ENCODE measurements around the gene MAD1L1. TPM values are rescaled to one million over a fixed set of nuclear protein-coding genes. Genes with fewer than 3 reads are reported as not detected.

The MAD1L1 gene
- total RNA-seq, 1 experiment from 2014 or later = 46.7 TPM

- H3K4me1 ChIP-seq (ENCODE audit: insufficient read depth, low read length, poor library complexity, severe bottlenecking) = no peaks in the 10 kb centered on the region
- no peak overlapping the region for H3K27ac ChIP-seq (ENCODE audit: low read depth, low read length, poor library complexity, severe bottlenecking)
- H3K36me3 ChIP-seq (ENCODE audit: insufficient read depth, low read length, poor library complexity, severe bottlenecking) = no peaks in the 10 kb centered on the region
- no peak for DNase-seq (ENCODE audit: low spot score)
- intact Hi-C loops (cut with micrococcal nuclease; ENCODE audit: unreplicated experiment) = no loop called here
- no TSS peak for BruUV-seq (replicated peaks)
- TF ChIP-seq EZH2 (IDR thresholded peaks at IDR 0.05; ENCODE audit: borderline replicate concordance, low read depth, low read length, poor library complexity, severe bottlenecking) (no peak), CTCF (conservative IDR thresholded peaks at IDR 0.05; ENCODE audit: low read depth, low read length) (no peak)
- H3K27me3 ChIP-seq (replicated peaks; ENCODE audit: insufficient read depth, low read depth, low read length, poor library complexity) = no peaks in the 10 kb centered on the region
- H3K4me3 ChIP-seq (ENCODE audit: low read depth, low read length, poor library complexity, severe bottlenecking) = no peak overlapping the region
- CTCF ChIA-PET = no interaction called here
- no peaks in the 10 kb centered on the region for H3K9me3 ChIP-seq (ENCODE audit: low read depth, low read length, poor library complexity, severe bottlenecking)
- POLR2A ChIA-PET (ENCODE audit: low non-redundant PET) = no interaction called here
Measured at GRCh38 chr7:1852517-1853430, 380.0 kb downstream of the MAD1L1 start.

- BruUV-seq (replicated peaks) = no TSS peak
- TF ChIP-seq CTCF (conservative IDR thresholded peaks at IDR 0.05; ENCODE audit: low read depth, low read length) = no peak
- TF ChIP-seq EZH2 (IDR thresholded peaks at IDR 0.05; ENCODE audit: borderline replicate concordance, low read depth, low read length, poor library complexity, severe bottlenecking) = no peak
- intact Hi-C loops (cut with micrococcal nuclease; ENCODE audit: unreplicated experiment) = no loop called here
- POLR2A ChIA-PET (ENCODE audit: low non-redundant PET) = no interaction called here
- Histone ChIP-seq H3K27ac (ENCODE audit: low read depth, low read length, poor library complexity, severe bottlenecking) (no peak overlapping the region), H3K9me3 (ENCODE audit: low read depth, low read length, poor library complexity, severe bottlenecking) (no peaks in the 10 kb centered on the region), H3K27me3 (replicated peaks; ENCODE audit: insufficient read depth, low read depth, low read length, poor library complexity) (no peaks in the 10 kb centered on the region), H3K36me3 (ENCODE audit: insufficient read depth, low read length, poor library complexity, severe bottlenecking) (no peaks in the 10 kb centered on the region), H3K4me3 (ENCODE audit: low read depth, low read length, poor library complexity, severe bottlenecking) (no peak overlapping the region), H3K4me1 (ENCODE audit: insufficient read depth, low read length, poor library complexity, severe bottlenecking) (no peaks in the 10 kb centered on the region)
- CTCF ChIA-PET = no interaction called here
- no peak for DNase-seq (ENCODE audit: low spot score)
Measured at GRCh38 chr7:1851721-1852516, 380.8 kb downstream of the MAD1L1 start.

- Histone ChIP-seq H3K36me3 (ENCODE audit: insufficient read depth, low read length, poor library complexity, severe bottlenecking) (no peaks in the 10 kb centered on the region), H3K9me3 (ENCODE audit: low read depth, low read length, poor library complexity, severe bottlenecking) (no peaks in the 10 kb centered on the region), H3K27me3 (replicated peaks; ENCODE audit: insufficient read depth, low read depth, low read length, poor library complexity) (no peaks in the 10 kb centered on the region), H3K4me3 (ENCODE audit: low read depth, low read length, poor library complexity, severe bottlenecking) (no peak overlapping the region), H3K4me1 (ENCODE audit: insufficient read depth, low read length, poor library complexity, severe bottlenecking) (no peaks in the 10 kb centered on the region), H3K27ac (ENCODE audit: low read depth, low read length, poor library complexity, severe bottlenecking) (no peak overlapping the region)
- DNase-seq (ENCODE audit: low spot score) = no peak
- ChIA-PET POLR2A (ENCODE audit: low non-redundant PET) (no interaction called here), CTCF (no interaction called here)
- intact Hi-C loops (cut with micrococcal nuclease; ENCODE audit: unreplicated experiment) = no loop called here
- TF ChIP-seq CTCF (conservative IDR thresholded peaks at IDR 0.05; ENCODE audit: low read depth, low read length) = no peak
- TF ChIP-seq EZH2 (IDR thresholded peaks at IDR 0.05; ENCODE audit: borderline replicate concordance, low read depth, low read length, poor library complexity, severe bottlenecking) = no peak
- BruUV-seq (replicated peaks) = no TSS peak
Measured at GRCh38 chr7:1850976-1851571, 381.7 kb downstream of the MAD1L1 start.
